HG02759 (cell line): ENCODE results near the gene LST1.
"Not testable (repeated sequence)": the region's sequence is repeated elsewhere in the genome, so short reads cannot be mapped to it uniquely, and the experiment has no call there.

Experiments
- ATAC-seq: cut with Tn5 transposase; IDR thresholded peaks from one replicate; pipeline ENCODE4 v1.9.1; 2021; ENCODE audit warnings: mild to moderate bottlenecking, moderate library complexity; ENCODE audit not compliant: unreplicated experiment

LST1 gene

DNA sequence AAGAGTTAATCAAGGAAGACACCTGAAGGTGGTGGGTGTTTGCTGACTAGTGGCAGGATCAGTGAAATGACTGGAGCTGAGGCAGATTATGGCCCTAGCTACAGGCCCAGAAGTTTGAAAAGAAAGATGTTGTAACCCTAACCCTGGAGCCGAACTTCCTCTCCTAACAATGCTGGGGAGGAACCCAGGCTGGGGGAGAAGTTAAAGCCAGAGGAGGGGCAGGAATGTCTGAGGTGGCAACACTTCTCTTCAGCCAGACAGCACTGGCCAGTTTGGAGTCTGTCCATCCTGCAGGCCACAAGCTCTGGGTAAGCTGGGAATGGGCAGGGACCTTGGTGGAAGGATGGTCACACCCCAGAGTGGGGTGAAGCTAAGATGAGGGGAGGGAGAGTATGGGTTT is at the start of gene LST1:
Gene LST1, plus strand, starts transcription at position 270 of the 400 bp plus-strand sequence. CDS start 1,023 bp downstream, outside the sequence.
- ATAC-seq: no peak

- ATAC-seq: no peak
Measured at GRCh38 chr6:31538805-31539400, 47.2 kb upstream of the LST1 start.

GRCh38 chr6:31540640-31541039 is 45.4 kb upstream of the LST1 start:
- no peak for ATAC-seq

DNA sequence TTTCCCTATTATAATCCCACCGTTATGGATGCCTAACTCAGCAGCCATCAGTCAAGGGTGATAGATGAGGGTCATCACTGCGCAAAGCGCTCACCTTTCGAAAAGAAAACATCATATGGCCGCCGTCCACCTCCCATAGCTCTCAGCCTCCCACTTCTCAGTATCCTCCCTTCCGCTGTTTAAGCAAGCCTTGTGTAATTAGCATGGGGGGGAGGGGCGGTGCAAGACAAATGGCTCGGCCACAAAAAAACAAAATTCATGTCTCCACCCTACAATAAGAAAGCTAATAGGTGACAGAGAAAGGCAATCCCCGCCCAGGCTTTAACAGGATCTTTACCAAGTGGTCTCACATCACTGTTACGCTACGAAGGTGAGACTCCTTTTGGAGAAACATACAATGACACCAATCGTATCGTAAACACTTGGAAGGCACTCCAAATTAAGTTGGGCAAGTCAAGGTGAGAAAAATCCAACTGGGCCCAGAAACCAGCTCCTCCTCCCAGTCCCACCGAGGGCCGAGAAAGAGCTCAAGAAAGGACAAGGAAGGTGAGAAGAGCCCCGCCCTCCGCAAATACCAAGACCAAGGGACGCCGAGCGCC is 44.9 kb upstream of the LST1 start:
- no peak for ATAC-seq

DNA sequence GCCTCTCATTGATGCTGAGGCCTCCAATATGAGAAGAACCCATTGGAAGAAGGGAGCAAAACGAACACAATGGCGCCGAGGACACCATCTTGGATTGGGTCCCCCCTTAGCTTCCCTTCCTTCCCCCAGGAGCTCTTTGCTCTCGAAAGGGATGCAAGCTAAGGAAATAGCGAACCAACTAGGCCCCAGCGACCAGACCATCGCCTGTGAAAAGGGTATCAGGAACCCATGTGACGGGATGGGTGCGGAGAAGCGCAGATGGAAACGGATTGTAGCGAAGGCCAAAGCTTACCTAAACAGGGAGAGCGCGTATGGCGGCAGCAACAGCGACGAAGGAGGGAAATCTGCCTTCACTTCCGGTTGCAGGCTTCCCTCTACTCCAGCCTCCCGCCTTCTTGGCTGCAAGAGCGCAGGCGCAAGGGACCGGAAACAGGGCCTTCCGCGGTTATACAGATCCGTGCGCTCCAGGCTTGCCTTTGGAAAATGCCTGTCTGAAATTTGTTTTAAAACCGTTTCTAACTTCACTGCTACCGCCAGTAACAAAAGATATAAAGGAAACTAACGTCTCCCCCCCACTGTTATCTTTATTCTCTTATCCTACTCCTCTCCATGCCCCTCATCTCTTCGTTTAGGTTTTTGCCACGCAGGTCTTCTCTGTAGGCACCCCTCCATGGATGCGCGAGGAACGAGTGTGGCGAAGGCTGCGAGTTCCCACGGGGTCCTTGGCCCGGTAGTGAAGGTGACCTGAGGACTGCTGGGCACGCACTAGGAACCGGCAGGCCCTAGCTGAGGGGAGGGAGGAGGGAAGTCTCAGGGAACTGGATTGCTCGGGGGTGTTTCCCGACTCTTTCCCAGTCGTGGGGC is 44.2 kb upstream of the LST1 start, which contains the start of gene DDX39B:
Gene DDX39B, minus strand, starts transcription at position 346 of the 864 bp plus-strand sequence. CDS start 1,471 bp downstream, outside the sequence.
- peak; percentile 70 for ATAC-seq

- ATAC-seq: no peak
Measured at GRCh38 chr6:31543639-31544038, 42.4 kb upstream of the LST1 start.

GRCh38 chr6:31544676-31545075 is 41.4 kb upstream of the LST1 start:
- no peak for ATAC-seq

DNA sequence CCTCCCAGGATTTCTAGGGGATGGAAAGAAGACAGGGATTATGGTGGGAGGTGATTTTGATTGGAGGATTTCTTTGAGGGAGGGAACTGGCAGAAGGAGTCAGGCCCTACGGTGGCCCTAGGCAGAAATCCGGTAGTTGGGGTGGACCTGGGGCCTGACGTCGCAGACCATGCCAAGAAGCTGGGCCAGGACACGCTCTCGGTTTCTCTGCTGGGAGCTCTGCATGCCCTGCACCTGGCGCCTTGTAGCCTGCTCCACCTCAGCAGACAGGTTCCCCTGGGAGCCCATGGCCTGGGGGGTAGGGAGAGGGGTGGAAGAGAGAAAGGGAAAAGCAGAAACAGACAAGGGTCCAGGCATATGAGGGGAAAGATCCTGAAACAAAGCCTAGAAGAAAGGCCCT is 40.8 kb upstream of the LST1 start:
- ATAC-seq: no peak

GRCh38 chr6:31546339-31546957 is 39.6 kb upstream of the LST1 start, which contains the start of gene ATP6V1G2:
TSS of gene ATP6V1G2 (minus strand) at chr6:31546608. CDS start at chr6:31546559, 49 bp downstream.
- ATAC-seq: peak; percentile 48

DNA sequence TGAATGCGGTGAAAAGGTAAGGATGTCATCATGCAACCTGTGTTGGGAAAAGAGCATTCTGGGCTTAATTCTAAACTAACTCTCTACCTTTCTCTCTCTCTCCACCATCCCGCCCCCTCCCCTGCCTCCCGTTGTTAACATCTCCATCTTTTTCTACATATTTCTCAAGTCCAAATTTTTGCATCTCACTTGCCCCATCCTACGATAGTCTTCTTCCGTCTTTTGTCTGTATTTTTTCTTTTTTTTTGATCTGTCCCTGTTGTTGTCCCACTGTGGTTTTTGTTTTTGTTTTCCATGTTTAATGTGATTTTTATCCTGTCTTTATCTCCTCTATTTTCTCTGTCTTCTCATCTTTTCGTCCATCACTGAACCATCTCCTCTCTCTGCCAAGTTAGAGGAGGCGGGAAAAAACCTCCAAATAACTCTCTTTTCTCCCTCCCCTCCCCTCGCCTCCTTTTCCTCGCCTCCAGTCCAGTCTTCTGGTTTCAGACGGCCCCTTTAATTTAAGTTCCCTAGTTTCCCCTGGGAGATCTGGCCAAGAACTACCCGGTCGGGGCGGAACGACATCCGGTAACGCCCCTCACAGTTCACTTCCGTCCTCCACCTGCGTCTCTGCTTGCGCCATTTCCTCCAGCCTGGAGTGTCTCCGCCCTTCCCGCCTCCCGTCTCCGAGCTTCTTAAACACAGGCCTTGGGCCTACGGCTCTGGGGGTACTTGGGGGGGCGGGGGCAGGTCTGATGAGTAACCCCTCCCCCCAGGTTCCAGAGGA is 38.9 kb upstream of the LST1 start, which contains the start of gene NFKBIL1:
Gene NFKBIL1, plus strand, starts transcription at position 651 of the 769 bp plus-strand sequence. Its CDS starts 87 bp downstream, at position 738.
- peak; percentile 66 for ATAC-seq

- ATAC-seq: no peak
Measured at GRCh38 chr6:31547727-31548543, 38.1 kb upstream of the LST1 start.

- ATAC-seq: no peak
Measured at GRCh38 chr6:31548544-31548873, 37.6 kb upstream of the LST1 start.

- not testable (repeated sequence) for ATAC-seq
Measured at GRCh38 chr6:31551371-31551770, 34.7 kb upstream of the LST1 start.

DNA sequence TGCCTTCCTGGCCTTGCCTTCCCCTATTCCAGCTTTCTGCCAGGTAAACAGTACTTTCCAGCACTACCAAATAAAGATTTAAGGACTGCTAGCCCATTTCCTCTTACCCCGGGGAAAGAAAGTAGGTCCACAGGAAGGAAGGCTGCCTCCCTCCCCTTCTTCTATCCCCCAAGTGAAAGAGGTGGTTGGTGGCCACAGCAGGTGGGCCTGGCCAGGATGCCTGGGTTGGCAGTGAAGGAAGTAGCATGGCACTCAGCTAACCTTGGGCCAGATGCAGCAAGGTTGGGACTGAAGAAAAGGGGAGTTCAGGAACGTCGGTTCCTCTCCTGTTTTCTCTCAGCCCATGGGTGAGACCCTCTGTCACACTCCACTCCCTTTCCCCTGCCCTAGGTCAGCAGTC is 29.8 kb upstream of the LST1 start:
- no peak for ATAC-seq

- ATAC-seq: no peak
Measured at GRCh38 chr6:31557443-31558317, 28.4 kb upstream of the LST1 start.

DNA sequence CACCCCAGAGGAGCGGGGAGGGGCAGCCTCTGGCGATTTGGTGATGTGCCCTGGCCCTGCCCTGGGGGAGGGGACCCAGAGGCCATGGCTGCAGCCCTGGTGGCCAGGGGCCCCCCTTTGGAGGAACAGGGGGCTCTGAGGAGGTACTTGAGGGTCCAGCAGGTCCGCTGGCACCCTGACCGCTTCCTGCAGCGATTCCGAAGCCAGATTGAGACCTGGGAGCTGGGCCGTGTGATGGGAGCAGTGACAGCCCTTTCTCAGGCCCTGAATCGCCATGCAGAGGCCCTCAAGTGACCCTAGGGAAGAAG is 27.8 kb upstream of the LST1 start:
- ATAC-seq: no peak

GRCh38 chr6:31558631-31559500 is 27.2 kb upstream of the LST1 start:
- no peak for ATAC-seq

DNA sequence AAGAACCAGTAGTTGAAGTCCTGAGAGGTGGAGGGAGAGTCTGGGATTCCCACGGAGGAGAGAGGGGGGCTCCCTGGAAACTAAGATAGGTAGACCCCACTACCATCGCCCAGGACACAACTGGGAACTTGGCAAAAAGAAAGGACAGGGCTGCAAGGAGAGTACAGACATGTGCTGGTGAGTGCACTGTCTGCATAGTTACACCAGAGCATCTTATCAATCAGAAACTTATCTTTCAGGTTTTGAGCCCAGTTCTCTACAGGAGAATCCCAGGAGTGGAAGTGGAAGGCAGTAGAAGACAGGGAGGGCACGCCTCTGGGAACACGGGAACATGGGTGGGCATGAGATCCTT is 26.5 kb upstream of the LST1 start:
- no peak for ATAC-seq
